SHP77 treated with DMSO at 0.1 percent for 48 hours (cell line): Measurements from ENCODE around the gene HES2.
A peak's percentile ranks its signal among the peaks of the same experiment; 100 is the strongest.
"Not testable (repeated sequence)": the region's sequence is repeated elsewhere in the genome, so short reads cannot be mapped to it uniquely, and the experiment has no call there.

ENCODE experiments used
- DNase-seq: peaks from one replicate; lab custom pipeline; 2025; lab: John Stamatoyannopoulos, UW

HES2 gene

DNA sequence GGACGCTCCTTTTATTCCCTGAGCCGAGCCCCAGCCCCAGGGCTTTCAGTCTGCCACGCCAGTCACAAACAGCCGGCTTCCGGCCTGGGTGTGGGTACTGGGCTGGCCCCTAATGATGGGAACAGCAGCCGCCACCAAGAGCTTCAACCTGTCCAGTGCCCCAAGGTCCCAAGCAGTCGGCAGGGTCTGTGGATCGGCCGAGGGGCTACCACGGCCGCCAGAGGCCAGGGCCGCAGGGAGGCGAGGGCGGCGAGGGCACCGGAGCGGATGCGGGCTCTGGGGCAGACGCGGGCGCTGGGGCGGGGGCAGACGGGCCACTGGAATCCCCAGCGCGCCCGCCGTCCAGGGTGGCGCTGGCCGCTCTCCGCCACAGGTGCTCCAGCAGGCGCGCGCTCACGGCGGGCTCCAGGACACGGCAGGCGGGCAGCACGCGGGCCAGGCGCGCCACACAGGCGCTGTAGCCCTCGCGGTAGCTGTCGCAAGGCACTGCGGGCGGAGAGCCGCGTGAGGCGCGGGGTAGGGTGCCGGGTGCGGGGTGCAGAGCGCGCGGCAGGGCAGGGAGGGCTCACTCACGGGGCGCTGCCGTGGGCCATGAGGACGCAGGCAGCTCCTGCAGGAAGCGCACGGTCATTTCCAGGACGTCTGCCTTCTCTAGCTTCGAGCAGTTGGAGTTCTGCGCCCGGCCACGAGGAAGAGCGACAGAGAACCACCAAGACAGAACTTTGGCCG is 887 bp downstream of the HES2 start:
- DNase-seq = no peak

DNA sequence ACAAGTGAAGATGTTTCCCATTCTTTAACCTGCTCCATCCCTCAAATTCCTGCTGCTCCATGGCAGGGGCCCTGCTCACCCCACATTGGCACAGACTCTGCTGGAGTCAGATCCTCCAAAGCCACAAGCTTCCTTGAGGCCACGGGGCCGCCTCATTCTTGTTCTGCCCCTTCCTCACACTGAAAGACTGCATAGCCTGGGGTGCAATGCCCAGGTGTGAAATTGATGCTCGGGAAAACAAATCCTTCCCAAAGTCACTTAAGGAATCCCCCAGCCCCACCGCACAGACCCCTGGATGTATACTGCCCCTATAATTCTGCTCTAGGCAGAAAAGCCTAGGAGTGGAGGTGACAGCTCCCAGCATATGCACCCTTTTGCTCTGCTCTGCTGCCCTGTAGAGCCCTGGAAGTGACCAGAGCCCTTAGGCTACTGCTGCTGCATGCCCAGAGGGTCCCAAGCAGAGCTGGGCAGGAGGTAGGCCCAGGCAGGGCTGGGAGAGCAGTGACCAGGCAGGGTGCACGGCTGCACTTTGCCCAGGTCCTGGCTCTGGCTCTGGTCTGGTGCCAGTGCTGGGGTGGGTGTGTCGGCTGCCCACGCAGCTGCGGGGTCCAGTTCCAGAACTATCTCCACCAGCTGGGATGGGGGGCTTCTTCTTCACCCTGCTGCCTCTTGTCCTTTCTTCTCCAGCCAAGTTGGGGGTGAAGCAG is 1.6 kb downstream of the HES2 start:
- no peak for DNase-seq

DNA sequence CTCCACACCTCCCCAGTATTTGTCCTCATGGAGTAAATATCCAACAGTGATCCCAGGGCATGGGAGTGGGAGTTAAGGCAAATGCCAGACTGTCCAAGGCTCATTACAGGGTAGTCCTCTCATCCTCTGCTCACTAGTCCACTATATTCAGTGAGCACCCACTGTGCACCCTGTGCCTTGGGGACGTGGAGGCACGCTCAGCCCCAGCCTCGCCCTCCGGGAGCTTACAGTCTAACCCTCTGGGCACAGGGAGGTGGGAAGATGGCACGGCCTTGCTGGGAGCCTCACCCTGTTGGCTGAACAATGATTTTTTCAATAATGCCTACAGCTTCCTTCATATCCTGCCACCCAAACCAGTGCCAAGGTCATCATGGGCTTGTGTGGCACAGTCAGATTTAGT is 2.8 kb downstream of the HES2 start:
- no peak for DNase-seq

DNA sequence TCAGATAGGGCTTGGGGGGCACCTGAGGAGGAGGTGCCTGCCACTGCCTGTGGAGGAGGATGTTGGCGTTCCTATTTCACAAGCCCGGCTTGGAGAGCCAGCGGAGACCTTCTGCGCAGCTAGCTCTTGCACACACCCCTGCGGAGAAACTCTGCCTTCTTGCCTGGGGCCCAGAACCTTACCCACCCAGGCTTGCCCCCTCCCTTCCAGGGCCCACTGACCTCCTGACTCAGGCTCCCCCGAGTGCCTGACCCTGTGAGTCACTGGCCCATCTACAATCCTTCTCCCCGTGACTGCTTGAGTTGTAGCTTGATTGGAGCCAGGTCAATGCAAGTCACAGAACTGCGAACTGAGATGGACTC is 3.4 kb downstream of the HES2 start:
- DNase-seq = no peak

DNA sequence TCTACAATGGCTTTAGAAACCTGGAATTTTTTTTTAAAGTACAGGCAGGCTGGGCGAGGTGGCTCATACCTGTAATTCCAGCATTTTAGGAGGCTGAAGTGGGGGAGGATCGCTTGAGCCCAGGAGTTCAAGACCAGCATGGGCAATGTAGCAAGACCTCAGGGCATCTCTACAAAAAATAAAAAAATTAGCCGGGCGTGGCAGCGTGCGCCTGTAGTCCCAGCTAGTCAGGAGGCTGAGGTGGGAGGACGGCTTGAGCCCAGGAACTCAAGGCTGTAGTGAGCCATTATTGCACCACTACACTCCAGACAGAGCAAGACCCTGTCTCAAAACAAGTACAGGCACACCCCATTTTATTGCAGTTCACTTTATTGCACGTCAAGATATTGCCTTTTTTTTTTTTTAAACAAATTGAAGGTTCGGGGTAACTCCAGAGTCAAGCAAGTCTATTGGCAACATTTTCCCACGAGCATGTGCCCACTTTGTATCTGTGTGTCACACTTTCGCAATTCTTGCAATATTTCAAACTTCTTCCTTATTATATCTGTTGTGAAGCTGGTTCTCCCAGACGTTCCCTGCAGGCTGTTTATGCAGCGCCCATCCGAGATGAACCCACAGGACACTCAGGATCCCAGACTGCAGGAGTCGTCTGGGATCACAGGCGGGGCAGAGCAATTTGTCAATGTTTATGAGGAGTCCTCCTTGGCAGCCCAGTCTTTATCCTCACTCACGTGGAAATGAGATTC is 4.7 kb downstream of the HES2 start:
- DNase-seq = no peak

DNA sequence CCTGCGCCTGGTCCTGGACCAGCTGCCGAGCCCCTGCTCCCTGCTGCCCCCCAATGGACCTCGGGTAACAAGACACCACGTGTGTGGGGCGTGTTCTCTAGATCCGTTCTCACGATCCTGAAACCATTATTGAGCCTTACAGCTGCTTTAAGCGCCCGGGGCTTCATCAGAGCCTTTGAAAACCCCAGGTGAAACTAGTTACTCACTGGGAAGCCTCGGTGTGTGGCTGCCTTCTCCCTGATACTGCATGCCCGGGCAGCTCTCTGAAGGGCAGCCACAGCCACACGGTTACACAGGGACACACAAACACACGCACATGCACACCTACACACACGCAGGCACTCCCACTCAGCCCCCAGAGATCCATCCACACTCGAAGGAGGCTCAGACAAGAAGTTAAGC is 5.3 kb downstream of the HES2 start:
- no peak for DNase-seq

DNA sequence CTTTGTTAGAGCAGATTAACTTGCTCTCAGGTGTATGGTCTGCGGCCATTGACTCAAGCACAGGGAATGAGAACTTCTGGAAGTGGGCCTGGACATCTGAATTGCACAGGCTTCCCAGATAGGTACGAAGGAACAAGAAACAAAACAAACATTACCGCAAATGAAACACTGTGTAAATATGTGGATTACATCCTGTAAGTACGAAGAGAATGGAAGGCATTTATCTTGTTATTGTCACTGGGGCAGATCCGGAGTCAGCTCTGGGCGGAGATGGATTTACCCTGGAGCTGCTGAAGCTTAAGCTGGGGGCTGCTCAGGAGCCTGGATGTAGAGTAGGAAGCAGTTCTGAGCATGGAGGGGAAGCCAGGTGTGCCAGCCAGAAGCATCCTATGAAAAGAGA is 6.8 kb downstream of the HES2 start:
- DNase-seq = no peak

DNA sequence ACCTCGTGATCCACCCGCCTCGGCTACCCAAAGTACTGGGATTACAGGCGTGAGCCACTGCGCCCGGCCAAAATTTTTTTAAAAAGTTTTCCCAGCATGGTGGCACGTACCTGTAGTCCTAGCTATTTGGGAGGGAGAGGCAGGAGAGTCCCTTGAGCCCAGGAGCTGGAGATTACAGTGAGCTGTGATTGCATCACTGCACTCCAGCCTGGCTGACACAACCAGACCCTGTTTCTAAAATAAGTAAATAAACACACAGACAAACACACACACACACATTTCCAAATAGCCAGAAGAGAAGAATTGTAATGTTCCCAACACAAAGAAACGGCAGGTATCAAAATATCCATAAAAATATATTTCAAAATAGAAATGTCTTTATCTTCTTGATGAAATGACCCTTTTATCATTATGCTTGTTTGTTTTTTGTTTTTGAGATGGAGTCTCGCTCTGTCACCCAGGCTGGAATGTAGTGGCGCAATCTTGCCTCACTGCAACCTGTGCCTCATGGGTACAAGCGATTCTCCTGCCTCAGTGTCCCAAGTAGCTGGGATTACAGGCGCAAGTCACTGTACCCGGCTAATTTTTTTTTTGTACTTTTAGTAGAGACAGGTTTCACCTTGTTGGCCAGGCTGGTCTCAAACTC is 9.3 kb downstream of the HES2 start:
- no peak for DNase-seq

DNA sequence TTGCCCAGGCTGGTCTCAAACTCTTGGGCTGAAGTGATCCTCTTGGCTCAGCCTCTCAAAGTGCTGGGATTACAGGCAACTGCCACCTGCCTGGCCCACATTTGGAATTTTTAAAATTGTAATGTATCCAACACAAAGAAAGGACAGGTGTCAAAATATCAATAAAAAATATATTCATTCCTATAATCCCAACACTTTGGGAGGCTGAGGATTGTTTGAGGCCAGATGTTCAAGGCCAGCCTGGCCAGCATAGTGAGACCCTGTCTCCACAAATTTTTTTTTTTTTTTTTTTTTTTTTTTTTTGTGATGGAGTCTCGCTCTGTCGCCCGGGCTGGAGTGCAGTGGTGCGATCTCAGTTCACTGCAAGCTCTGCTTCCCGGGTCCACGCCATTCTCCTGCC is 10.0 kb downstream of the HES2 start:
- no peak for DNase-seq

DNA sequence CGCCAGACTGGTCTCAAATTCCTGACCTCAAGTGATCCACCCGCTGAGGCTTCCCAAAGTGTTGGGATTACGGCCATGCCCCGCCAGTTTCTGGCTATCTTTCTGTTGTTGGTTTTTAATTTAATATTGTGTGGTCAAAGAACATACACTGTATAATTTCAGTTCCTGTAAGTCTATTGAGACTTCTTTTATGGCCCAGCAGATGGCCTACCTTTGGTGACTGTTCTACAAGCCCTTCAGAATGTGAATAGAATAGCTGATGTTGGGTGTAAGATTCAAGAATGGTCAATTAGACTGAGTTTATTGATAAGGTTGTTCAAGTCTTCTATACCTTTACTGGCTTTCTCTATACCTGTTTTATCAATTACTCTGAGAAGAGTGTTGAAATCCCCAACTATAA is 10.7 kb downstream of the HES2 start:
- DNase-seq = no peak

DNA sequence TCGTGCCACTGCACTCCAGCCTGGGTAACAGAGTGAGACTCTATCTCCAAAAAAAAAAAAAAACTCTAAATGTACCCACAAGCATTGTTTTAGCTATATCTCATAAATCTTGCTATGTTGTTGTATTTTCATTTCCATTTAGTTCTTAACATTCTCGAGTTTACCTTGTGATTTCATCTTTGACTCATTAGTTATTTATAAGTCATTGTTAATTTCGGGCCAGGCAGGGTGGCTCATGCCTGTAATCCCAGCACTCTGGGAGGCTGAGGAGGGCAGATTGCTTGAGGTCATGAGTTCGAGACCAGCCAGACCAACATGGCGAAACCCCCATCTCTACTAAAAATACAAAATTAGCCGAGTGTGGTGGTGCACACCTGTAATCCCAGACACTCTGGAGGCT is 11.7 kb downstream of the HES2 start:
- no peak for DNase-seq

DNA sequence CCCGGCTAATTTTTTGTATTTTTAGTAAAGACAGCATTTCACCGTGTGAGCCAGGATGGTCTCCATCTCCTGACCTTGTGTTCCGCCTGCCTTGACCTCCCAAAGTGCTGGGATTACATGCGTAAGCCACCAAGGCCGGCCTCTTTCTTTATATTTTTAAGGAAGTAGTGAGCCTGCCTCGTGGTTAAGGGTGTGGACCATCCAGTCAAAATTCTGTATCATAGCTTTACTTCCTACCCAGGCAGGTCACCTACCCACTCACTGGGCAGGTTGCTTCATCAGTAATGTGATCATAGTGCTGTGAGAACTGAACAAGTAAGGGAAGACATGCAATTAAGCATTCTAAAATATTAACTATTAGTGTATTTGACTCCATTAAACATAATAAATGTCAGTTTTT is 18.0 kb downstream of the HES2 start:
- DNase-seq = no peak

DNA sequence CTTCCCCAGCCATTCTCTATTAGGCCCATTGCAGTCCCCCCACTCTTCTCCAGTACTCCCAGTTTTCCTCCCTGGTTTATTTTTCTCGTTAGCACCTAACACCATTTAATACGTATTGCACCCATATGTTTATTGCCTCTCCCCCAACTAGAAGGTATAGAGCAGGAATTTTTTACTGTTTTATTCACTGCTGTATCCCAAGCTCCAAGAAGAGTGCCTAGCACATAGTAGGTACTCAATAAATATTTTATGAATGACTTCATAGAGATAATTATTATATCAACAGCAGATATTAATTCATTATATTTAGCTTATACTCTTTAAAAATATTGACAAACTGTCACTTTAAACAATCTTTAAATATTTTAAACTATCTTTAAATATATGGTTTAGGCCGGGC is 20.4 kb downstream of the HES2 start:
- DNase-seq = no peak

DNA sequence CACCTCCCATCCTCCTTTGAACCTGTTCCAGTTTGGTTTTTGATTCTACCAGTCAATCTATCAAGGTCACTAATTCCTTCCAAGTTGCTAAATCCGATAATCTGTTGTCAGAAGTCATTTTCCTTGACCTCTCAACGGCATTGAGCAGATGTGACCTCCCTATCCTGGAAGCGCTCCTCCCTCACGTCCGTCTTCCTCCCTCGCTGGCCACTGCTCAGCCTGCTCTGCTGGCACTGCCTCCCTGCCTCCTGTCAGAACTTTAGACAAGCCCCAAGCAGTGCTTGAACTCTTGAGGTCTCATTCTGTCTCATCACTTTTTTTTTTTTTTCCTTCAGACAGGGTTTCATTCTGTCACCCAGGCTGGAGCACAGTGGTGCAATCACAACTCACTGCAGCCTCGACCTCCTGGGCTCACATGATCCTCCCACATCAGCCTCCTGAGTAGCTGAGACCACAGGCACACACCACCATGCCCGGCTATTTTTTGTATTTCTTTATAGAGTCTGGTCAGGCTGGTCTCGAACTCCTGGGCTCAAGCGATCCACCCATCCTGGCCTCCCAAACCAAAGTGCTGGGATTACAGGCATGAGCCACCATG is 21.8 kb downstream of the HES2 start:
- no peak for DNase-seq

DNA sequence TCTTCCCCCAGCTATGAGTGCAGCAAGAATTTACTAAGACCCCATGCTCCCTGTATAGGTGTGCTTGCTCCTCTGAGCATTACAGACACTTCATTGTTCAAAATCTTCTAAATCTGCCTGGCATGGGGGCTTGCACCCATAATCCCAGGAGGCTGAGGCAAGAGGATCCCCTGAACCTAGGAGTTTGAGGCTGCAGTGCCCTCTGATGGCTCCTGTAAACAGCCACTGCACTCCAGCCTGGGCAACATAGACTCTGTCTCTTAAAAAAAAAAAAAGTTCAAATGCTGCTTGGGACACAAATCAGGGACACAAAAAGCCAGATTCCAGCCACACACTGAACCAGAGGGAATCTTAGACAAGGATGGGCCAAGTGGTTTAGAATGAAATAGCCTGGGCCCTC is 22.7 kb downstream of the HES2 start:
- DNase-seq = no peak

DNA sequence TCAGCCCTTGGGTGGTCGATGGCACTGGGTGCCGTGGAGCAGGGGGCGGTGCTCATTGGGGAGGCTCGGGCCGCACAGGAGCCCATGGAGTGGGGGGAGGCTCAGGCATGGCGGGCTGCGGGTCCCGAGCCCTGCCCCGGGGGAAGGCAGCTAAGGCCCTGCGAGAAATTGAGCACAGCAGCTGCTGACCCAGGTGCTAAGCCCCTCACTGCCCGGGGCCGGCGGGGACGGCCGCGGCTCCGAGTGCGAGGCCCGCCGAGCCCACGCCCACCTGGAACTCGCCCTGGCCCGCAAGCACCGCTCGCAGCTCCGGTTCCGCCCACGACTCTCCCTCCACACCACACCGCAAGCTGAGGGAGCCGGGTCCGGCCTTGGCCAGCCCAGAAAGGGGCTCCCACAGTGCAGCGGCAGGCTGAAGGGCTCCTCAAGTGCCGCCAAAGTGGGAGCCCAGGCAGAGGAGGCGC is 23.9 kb downstream of the HES2 start:
- not testable (repeated sequence) for DNase-seq

DNA sequence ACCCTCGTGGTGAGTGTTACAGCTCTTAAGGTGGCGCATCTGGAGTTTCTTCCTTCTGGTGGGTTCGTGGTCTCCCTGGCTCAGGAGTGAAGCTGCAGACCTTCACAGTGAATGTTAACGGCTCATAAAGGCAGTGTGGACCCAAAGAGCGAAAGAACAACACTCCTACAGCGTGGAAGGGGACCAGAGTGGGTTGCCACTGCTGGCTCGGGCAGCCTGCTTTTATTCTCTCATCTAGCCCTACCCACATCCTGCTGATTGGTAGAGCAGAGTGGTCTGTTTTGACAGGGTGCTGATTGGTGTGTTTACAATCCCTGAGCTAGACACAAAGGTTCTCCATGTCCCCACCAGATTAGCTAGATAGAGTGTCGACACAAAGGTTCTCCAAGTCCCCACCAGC is 24.6 kb downstream of the HES2 start:
- not testable (repeated sequence) for DNase-seq

DNA sequence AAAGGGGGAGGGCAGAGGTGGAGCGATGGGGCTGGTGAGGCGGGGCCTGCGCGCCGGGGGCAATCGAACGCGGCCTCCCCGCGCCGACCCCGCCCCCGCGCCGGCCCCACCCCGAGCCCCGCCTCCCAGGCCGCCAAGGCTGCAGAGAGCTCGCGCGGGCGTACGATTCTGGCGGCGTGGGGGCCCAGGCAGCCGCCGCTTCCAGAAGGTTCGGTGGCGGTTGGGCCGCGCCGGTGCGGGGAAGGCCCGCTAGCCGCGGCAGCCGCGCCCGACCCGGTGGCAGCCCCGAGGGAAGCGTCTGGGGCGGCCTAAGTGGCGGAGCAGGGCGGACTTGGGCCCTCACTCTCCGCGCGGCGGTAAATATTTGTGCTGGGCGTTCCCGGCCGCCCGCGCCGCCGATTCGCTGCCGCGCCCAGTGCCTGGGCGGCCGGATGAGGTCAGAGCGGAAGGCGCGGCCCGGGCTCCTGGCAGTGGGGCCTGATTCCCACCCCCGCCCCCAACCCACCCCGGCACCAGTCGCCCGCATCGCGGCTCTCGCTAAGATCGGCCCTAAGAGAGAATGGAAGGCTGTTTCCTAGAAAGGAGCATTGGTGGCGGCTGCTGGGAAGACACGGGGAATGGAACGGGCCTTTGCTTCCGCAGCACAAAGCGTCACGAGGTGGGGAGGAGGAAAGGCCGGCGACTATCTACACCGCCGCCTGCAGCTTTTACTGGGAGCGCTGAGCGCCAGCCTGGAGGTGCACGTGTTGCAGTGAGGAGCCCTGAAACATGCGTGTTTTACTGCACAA is 26.1 kb downstream of the HES2 start, which contains the start of gene ACOT7:
Gene ACOT7, minus strand, starts transcription at position 368 of the 788 bp plus-strand sequence. CDS start 368 bp downstream, outside the sequence.
- DNase-seq = peak; percentile 46

DNA sequence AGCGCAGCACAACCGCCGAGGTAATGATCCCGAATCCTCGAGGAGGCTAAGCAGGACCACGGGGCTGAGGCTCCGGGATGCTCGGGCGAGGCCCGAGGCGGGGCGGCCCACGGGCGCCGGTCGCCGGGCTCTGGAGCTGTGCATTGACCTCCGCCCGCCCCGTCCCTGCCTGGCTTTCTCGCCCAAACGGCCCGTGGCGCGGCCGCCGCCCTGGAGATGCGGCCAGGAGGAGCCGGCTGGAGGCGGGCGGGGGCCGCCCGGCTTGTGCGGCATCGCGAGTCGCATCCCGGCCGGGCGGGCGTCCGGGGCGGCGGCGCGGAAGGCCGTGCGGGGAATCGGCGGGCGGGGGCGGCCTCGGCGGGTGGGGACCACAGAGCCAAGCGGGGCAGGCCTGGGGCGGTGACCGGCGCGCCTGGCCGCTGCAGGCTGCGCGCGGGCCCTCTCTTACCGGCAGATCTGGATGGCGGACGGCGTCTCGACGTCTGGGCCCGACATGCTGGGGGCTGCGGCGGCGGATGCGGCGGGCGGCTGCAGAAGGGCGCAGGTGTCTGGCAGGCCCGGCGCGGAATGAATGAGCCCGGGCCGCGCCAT is 26.8 kb downstream of the HES2 start:
- DNase-seq = no peak

DNA sequence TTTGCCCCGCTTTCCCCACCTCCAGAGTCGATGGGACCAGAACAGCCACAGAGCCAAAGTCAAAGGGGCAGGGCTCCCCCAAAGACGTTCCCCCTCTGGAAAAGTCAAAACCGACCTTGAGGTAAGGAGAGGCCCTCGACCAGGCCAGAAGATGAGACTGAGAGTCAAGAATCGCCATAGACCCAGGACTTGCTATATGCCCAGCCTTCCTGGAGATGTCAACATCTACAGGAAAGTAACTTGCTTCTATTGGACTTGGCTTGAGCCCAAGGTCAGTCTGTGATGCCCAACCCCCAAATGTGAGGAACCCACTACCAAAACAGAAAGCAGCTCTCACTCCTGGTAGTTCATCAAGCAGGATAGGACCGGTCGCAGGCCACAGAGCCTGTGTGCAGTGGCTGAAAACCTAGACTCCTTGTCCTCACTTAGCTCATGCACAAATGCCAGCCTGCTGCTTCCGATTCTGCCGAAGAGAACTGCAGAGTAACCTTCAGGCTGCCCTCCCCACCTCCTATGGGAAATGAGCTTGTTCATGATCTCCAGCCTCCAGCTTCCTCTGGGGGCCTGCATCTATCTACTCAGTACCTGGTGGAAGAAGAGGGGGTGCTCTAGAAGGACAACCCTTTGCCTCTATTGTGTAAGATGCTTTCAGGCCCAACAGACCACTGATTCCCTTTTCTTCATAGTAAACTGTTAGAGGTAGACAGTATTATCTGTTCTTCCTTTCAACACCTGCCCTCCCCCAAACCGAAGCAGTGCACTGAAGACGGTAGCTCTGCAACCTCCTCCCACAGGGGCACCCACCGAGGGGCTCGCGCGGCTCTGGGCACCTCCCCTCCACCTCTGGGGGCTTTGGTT is 27.5 kb downstream of the HES2 start:
- no peak for DNase-seq
